ENCODE results near the gene NDUFC2.
"Not testable (repeated sequence)": the region's sequence is repeated elsewhere in the genome, so short reads cannot be mapped to it uniquely, and the experiment has no call there.

The NDUFC2 gene

DNA sequence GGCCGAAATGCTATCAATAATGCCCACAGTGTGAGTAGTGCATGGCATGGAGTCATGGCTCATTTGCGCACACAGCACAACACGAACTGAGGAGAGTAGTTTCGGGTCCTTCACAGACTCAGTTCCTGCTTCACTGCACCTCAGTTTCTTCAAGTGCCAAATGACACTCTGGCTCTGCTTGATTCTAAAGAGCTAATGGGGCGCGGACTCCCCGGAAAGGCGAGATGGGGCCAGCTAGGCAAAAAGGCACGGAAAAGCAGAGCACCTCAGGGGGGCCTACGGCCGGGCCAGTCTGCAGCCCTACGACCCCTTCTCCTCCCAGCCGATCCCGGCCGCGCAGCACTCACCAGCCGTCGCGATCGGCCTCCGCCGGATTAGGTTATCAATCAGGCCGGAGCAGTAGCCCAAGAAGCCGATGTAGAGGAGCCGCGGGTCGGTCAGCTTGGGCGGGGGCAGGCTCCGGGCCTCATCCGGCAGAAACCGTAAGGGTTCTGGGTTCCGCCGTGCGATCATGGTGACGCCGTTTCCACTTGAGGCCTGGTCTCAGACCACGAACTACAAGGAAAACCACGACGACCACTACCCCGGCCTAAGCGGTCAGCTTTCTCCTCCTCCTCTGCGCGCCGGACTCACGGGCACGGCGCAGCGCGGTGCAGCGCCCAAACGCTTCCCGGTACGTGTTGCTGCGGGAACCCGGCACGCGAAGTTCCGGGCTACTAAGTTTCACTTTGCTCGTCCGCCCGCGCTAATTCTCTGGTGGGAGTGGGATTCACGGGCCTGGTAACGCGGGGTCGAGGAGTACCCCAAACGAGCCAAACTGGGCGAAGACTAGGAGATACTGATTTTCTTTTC, at the start of gene NDUFC2:
Gene NDUFC2, minus strand, starts transcription at position 631 of the 852 bp plus-strand sequence. Its CDS starts 118 bp downstream, at position 513.
- DNase-seq, result peak; percentile 64

DNA sequence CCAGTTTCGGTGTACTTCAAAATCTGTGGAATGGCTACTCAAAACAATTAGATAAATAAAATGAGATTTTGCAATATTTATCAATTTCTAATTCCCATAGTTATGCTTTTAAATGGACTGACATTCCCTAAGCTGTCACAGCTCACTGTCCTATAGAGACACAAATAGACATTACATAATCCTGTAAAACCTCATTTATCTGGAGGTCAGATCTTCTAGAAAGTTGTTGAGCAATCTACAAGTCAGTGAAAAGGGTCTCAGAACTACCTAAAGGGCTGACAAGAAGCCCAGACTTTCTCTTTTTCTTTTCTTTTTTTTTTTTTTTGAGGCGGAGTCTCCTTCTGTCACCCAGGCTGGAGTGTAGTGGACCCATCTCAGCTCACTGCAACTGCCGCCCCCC, 47.7 kb upstream of the NDUFC2 start:
- DNase-seq, result no peak

DNA sequence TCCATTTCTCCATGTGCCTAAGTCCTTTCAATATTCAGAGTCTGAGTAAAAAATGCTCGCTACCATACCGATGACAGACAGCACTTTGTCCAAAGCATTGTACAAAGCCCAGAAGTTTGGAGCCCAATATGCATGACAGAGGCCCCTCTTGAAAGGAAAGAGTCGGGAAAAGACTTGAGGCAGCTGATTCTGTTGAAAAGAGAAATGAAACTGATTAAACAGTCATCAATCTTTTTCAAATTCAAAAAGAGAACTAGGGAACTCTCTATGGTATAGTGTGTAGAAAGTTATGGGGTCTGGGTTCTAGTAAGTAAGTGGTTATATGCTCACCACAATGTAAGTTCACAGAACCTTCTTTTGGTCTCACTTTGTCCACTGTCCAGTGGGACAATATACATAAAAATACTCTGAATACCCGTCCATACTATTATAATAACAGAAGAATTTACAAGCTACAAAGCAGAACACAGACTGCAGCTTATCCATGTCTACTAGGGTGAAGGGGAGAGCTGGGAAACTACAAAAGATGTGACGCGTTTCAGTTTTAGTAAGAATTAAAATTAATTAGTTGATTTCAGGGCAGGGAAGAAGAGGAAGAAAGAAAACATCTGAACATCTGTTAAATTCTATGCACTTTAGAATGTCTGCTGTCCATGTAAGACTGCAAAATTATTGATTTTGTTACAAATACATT, 33.1 kb upstream of the NDUFC2 start:
- no peak for DNase-seq

DNA sequence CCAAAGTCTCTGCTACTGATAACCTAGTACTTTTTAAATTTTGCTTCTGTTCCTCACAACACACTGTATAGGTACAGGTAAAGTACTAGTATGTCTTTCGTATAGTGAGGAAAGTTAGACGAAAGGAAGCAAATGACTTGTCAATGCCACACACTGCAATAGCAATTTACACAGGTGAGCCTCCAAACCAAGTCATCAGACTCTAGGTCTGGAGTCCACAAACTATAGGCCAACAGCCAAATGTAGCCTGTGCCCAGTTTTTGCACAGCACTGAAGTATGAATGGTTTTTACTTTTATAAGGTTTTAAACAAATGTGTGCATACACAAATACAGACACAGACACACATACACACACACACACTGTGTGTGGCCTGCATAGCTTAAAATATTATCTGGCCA, 31.6 kb upstream of the NDUFC2 start:
- no peak for DNase-seq

DNA sequence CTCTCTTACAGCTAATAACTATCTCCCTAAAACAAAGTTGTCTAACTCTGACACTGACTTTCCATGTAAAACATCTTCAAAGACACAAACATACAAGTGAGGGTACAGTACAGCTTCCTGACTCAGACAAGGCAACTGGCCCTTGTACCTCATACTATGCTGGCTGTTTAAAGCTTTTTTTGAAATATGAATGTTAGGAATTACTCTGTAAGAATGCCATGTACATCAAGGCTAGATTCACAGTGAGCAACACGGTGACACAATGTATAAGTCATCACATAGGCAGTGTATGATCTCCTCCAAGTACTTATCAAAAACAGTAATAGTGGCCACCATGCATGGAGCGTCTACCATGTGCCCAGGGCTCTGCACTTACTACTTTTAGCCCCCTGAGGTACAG, 31.2 kb upstream of the NDUFC2 start:
- no peak for DNase-seq

DNA sequence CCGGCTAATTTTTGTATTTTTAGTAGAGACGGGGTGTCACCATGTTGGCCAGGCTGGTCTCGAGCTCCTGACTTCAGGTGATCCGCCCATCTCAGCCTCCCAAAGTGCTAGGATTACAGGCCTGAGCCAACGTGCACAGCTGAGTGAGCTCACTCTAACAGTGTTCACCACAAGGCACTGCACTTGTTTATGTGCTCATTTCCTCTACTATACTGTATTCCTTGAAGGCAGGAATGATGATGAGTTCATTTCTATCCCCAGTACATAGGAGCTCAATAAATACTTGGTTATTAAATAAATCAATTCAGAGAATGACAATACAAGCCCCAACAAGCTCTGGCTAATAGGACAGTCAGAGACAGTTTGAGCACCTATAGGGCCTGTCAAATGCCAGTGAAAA, 30.7 kb upstream of the NDUFC2 start:
- DNase-seq, result no peak

DNA sequence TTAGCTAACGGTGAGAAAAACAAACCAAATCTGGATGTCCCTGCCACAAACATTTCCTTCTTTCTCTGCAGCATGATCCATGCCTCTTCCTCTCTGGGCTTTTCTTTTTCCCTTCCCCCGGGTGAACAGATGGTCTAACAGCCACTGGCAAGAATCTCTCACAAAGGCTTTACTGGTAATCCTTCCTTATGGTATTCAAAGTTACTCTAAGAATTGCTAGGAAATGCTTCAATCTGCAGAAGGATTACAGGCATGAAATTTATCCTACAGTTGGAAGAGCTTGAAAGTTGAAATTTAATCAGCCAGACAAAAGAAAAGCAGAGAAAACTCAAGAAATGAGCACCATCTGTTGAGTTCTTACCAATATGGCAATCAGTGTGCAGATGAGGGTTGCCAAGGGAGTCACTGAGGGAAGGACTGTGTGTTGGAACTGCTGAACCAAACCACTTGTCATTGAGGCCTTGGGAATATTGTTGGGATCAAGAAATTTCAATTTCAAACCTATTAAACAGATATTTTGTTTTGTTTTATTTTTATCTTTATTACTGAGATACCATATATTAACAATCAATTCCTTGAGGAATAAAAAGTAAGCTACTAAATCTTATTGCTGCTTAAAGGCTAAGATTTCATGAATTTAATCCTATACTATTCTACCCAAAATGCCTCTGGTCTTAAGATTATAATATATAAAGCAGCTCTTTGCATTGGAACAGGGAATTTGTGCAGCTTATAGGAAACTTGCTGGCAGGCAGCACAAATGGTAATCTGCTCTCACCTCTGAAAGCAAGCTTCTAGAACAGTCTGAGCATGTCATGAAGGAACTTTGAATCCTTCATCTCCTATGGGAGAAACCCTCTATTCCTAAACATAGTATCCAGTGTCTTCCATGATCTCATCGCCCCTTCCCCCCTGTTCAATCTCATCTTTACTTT, 29.7 kb upstream of the NDUFC2 start:
- no peak for DNase-seq

DNA sequence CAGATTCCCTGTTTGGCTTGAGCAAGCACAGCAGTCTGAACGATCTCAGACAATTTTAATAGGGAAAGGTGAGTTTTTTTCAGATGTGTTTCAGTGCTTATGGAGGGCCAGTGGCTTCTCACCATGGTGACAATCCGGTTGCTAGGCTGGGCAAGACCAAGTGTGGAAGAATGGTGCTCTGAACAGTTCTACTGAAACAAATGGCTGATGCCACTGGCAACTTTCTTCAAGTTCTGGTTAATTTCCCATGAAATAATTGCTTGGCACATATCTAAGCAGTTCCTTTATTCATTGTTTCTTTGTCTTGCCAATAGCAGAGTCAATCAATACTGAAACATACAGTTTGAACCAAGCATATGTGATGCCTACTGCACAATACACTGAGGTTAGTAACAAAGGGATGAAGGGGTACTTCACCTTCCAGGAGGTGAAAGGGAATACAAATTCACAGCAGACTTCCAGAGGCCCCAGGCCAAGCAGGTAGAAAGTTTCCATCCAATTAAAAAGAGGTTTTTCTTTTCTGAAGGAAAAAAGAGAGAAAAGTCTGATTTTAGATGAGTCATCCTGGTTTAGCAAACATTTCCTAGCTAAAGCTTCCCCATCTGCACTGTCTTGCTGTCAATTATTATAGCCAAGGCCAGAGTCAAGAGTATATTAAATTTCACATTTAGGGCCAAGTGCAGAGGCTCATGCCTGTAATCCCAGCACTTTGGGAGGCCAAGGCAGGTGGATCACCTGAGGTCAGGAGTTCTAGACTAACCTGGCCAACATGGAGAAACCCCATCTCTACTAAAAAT, 21.2 kb upstream of the NDUFC2 start:
- DNase-seq, result no peak

DNA sequence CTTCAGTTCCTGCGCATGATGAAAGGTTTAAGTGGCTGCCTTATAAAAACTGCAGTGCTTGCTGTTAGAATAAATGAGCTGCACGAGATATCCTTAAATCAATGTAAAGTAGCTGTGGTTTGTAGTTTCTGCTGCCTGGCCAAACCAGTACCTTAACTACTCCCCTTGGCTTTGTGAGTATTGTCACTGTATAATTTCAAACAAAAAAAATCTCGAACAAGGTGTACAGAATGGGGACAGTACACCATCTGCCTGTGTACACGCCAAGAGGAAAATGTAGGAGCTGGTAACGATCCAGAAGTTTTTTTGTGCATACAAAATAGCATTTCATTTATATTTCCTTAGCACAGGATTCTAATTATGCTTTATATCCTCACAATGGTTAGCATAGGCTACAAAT, 20.6 kb upstream of the NDUFC2 start:
- no peak for DNase-seq

DNA sequence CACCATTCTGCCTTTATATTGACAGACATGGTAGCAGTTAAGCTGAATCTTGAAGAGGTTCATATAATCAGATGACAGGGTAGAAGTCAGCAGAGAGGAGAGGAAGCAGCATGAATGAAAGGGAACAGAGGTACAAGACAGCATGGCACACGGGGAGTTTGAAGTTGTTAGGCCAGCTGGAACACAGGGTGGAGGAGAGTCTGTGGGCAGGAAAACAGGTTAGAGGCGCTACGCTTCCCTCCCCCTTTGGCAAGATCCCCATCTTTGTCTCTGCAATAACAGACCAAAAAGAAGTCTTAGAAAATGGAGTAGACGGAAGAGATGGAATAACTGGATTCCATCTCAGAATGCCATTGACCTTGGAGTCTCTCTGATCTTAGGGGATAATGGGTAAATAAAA, 20.0 kb upstream of the NDUFC2 start:
- DNase-seq, result no peak

DNA sequence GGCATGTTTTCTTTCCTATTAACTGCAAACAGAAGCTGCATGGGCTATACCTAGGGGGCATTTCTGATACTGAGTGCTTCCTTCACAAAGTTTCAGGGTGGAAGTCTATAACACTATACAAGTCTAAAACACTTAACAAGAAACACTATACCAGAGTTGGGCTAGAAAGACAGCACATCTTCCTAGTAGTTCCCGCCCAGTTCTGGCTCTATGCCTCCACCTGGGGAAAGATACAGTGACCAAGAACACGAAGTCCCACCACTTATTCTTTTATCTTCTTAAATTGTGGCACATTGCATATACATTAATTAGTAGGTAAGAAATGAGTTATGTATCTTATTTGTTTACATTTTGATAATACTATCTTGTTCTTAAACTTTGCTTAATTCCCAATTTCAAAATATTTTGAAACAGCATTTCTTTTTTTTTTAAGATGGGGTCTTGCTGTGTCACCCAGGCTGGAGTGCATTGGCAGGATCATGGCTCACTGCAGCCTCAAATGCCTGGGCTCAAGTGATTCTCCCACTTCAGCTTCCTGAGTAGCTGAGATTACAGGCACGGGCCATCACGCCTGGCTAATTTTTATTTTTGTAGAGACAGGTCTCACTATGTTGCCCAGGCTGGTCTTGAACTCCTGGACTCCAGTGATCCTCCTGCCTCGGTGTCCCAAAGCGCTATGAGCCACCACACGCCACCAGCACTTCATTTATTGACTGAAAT, 18.2 kb upstream of the NDUFC2 start:
- DNase-seq, result no peak

DNA sequence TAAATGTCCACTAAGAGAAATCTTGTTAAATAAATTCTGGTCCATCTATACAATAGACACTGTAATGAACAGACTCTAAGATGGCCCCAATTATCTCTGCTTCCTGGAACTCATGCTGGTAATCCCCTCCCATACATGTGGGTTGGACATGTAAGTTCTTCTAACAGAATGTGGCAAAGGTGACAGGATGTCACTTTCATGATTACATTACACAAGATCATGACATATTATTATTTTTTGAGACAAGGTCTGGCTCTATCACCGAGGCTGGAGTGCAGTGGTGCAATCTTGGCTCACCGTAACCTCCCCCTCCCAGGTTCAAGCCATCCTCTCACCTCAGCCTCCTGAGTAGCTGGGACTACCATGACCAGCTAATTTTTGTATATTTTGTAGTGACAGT, 14.6 kb upstream of the NDUFC2 start:
- DNase-seq, result no peak

DNA sequence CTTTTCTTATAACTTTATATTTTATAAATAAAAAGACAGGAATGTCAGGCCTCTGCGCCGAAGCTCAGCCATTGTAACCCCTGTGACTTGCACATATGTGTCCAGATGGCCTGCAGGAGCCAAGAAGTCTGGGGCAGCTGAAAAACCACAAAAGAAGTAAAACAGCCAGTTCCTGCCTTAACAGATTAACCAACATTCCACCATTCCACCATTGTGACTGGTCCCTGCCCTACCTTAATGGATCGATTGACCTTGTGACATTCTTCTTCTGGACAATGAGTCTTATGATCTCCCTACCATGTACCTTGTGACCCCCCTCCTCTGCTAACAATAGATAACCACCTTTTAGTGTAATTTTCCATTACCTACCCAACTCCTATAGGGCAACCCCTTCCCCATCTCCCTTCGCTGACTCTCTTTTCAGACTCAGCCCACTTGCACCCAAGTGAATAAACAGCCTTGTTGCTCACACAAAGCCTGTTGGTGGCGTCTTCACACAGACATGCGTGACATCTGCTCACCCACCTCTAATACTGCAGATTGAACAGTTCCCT, 6.9 kb upstream of the NDUFC2 start:
- not testable (repeated sequence) for DNase-seq

DNA sequence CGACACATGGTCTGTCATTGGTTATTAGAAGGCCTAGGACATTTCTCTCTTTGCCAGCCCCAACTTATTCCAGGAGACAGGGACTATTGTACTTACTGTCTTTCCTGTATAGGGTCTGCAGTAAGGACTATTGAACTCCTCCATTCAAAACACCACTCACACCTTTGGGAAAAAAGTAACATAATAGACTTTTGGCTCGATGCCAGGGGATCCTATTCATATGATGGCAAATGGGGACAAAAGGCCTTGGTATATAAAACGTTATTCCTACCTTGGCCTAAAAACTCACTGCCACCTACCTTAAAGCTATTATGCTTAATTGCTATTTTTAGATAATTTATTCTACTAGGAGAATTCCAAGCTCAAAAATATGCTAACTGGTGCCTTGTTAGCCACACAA, 6.3 kb upstream of the NDUFC2 start:
- no peak for DNase-seq

DNA sequence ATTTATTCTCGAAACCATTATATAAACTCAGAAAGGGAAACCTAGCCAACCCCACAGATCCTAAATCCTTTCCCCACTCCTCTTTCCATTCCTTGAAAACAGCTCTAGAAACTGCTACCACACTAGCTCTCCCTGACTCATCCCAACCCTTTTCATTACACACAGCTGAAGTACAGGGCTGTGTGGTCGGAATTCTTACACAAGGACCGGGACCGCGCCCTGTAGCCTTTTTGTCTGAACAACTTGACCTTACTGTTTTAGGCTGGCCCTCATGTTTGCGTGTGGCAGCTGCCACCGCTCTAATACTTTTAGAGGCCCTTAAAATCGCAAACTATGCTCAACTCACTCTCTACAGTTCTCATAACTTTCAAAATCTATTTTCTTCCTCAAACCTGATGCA, 4.8 kb upstream of the NDUFC2 start:
- not testable (repeated sequence) for DNase-seq

DNA sequence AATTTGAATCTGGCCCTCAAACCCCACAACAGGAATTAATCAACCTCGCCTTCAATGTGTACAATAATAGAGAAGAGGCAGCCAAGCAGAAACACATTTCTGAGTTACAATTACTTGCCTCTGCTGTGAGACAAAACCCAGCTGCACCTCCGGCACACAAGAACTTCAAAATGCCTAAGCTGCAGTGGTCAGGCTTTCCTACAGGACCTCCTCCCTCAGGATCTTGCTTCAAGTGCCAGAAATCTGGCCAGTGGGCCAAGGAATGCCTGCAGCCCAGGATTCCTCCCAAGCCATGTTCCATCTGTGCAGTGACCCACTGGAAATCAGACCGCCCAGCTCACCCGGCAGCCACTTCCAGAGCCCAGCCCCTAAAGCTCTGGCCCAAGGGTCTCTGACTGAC, 3.4 kb upstream of the NDUFC2 start:
- no peak for DNase-seq

DNA sequence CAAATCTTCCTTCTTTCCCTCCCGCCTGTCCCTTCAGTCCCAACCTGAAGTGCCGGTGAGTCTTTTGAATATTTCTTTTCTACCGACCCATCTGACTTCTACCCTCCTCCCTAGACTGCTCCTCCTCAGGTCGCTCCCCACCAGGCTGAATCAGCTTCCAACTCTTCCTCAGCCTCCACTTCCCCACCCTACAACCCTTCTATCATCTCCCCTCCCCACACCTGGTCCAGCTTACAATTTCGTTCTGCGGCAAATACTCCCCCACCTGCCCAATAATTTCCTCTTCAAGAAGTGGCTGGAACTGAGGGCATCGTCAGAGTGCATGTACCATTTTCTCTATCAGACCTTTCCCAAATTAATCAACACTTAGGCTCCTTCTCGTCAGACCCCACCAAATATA, 2.5 kb upstream of the NDUFC2 start:
- no peak for DNase-seq

DNA sequence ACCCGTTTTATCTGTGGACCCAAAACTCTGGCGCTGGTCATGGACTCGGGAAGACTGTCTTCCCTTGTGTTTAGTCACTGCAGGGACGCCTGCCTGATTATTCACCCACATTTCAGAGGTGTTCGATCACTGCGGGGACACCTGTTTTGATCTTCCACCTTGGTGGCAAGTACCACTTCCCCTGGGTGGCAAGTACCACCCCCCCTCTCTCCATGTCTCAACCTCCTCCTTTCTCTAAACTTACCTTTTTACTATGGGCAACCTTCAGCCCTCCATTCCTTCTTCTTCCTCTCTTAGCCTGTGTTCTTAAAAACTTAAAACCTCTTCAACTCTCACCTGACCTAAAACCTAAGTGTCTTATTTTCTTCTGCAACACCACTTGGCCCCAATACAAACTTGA, 1.9 kb upstream of the NDUFC2 start:
- peak; percentile 27 for DNase-seq

DNA sequence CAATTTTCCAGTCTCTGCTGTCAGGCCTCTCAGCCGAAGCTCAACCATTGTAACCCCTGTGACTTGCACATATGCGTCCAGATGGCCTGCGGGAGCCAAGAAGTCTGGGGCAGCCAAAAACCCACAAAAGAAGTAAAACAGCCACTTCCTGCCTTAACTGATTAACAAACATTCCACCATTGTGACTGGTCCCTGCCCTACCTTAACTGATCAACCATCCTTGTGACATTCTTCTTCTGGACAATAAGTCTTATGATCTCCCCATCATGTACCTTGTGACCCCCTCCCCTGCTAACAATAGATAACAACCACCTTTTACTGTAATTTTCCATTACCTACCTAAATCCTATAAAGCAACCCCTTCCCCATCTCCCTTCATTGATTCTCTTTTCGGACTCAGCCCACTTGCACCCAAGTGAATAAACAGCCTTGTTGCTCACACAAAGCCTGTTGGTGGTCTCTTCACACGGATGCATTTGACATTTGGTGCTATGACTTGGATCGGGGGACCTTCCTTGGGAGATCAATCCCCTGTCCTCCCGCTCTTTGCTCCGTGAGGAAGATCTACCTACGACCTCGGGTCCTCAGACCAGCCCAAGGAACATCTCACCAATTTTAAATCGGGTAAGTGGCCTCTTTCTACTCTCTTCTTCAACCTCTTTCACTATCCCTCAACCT, 1.3 kb upstream of the NDUFC2 start:
- DNase-seq, result no peak

DNA sequence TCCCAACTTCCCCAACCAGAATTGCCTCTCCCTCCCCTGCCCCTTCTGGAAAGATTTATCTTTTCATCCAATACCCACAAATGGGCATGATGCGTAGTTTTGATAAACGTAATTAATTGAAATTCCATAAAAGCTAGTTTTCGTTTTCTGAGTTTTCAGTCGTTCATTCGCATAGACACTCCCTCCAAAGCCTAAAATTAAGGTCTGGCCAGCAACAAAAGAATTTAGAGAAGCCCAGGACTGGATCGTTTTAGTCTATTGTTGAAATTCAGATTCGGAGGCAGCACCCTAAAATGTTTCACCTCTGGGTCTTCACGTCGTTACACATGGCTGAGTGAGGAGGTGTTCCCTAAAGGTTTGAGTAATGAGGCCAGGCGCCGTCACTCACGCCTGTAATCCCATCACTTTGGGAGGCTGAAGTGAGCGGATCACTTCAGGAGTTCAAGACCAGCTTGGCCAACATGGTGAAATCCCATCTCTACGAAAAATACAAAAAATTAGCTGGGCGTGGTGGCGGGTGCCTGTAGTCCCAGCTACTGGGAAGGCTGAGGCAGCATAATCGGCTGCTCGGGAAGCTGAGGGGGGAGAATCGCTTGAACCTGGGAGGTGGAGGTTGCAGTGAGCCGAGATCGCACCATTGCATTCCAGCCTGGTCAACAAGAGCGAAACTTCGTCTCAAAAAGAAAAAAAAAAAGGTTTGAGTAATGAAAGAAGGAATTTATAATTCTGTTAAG, 589 bp upstream of the NDUFC2 start:
- no peak for DNase-seq
